Activated CD8-positive, alpha-beta T cell treated with anti-CD3 and anti-CD28 coated beads, Interleukin-2, amount 10 ng/mL, durations not matched to agents 7 days and 5 days (primary cell): ENCODE measurements around the gene DMC1. TPM values are rescaled to one million over a fixed set of nuclear protein-coding genes. Genes with fewer than 3 reads are reported as not detected.
"Not testable (repeated sequence)": the region's sequence is repeated elsewhere in the genome, so short reads cannot be mapped to it uniquely, and the experiment has no call there.

Experiments used
- ATAC-seq: fragments of 150-1000 bp; cut with Tn5 transposase; one replicate; pipeline ENCODE4 v1.10.0; 2021; ENCODE audit warnings: moderate library complexity
- CTCF ChIA-PET: fragments of 350-600 bp; sonication (Branson Sonifier 250); formaldehyde crosslinking; loops from one replicate; lab custom pipeline; 2021; ENCODE audit warnings: antibody characterized with exemption; lab: Charles Lee
- POLR2A ChIA-PET: fragments of 350-600 bp; sonication (Branson Sonifier 250); formaldehyde crosslinking; loops from one replicate; lab custom pipeline; 2021; ENCODE audit warnings: antibody characterized with exemption; lab: Charles Lee
- DNase-seq: peaks from one replicate; pipeline ENCODE4 v3.0.0-alpha.2; 2020
- H3K27ac Mint-ChIP-seq: one replicate; pipeline ENCODE4 v1.8.0; 2021; ENCODE audit warnings: mild to moderate bottlenecking, mixed read lengths
- H3K27me3 Mint-ChIP-seq: one replicate; pipeline ENCODE4 v1.8.0; 2021; ENCODE audit warnings: low read depth, mixed read lengths
- H3K36me3 Mint-ChIP-seq: one replicate; pipeline ENCODE4 v1.8.0; 2021; ENCODE audit warnings: low read depth, mixed read lengths
- H3K4me1 Mint-ChIP-seq: one replicate; pipeline ENCODE4 v1.8.0; 2021; ENCODE audit warnings: low read depth, mixed read lengths
- H3K4me3 Mint-ChIP-seq: one replicate; pipeline ENCODE4 v1.8.0; 2021; ENCODE audit warnings: mild to moderate bottlenecking, mixed read lengths
- H3K9me3 Mint-ChIP-seq: one replicate; pipeline ENCODE4 v1.8.0; 2022; ENCODE audit warnings: mixed read lengths; ENCODE audit not compliant: insufficient read depth
- total RNA-seq, 2 experiments: library from RNA; stranded (reverse); gene quantifications; one replicate each; pipeline ENCODE4 v1.2.3, GENCODE V29; 2021

DMC1 gene
- total RNA-seq = 10 to 100 TPM; 10.1 to 12.1 TPM

DNA sequence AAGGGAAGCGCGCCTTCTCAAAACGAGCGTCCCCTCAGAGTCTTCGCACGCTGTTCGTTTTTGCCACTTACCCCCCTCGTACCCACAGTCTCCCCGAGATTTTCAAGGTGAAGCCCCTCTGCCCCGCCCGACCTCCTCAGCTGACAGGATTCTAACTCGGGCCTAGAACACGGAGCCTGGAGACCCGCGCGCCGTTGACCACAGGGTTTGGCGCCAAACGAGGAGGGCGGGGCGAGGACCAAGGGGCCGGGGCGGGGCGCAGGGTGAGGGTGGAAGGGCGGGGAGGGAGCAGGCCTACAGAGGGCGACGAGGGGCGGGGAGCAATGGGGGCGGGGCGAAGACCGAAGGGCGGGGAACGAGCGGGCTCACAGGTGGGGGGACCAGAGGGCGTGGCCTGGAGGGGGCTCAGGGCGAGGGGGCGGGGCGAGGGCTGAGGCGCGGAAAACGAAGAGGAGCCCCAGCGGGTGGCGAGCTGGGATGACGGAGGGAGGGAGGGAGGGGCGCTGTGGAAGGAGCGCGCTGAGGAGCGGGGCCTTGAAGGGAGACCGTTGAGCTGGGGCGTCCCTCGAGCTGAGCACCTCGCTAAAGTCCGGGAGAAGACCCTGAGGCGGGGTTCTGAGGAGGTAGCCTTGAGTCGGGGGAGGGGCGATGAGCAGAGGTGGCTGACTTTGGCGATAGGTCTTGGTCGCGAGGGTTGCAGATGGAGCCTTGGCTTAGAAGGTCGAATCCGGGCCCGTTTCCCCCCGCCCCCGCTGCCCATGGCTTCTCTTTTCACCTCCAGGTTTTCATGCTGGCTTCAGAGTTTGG lies at the start of gene DMC1:
DMC1 (minus strand) TSS at position 212 of the 807 bp plus-strand sequence. CDS start 1,927 bp downstream, outside the sequence.
- Mint-ChIP-seq H3K9me3 (no peaks in the 10 kb centered on the region), H3K36me3 (peaks cover 5% of the 10 kb centered on the region), H3K27ac (peak within 1 kb of the TSS; percentile 98), H3K27me3 (no peaks in the 10 kb centered on the region), H3K4me3 (peak within 1 kb of the TSS; percentile 85), H3K4me1 (peaks cover 22% of the 10 kb centered on the region)
- DNase-seq (peak; percentile 99), ATAC-seq (peak; percentile 88)
- POLR2A ChIA-PET = interaction anchor here (0.9 to 1.7 kb wide), 5 partner anchors 62 to 517 kb away, joined by 3 to 5 read pairs (median 3); partner anchors contain the start of gene TOMM22
- CTCF ChIA-PET = interaction anchor here (0.7 to 3.3 kb wide), 10 partner anchors 14 to 518 kb away, joined by 3 to 35 read pairs (median 4); no protein-coding TSS in a partner anchor

DNA sequence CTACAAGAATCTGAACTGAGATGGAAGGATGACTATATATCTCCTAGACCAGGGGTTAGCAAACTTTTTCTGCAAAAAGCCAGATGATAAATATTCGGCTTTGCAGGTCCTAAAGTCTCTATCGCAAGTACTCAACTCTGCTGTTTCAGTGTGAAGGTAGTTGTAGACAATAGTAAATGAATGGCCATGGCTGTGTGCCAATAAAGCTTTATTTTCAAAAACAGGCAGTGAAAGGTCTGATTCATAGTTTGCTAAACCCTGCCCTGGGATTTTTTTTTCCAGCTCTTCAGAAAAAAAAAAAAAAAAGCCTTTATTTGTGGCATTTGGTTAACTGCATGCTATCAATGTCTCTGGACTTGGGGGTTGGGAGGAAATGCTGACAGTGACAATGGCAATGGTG lies 48.7 kb upstream of the DMC1 start:
- Mint-ChIP-seq H3K27me3 (peaks cover 4% of the 10 kb centered on the region), H3K9me3 (peaks cover 11% of the 10 kb centered on the region), H3K27ac (no peak overlapping the region), H3K4me3 (no peak overlapping the region), H3K4me1 (no peaks in the 10 kb centered on the region), H3K36me3 (no peaks in the 10 kb centered on the region)
- DNase-seq (no peak), ATAC-seq (no peak)
- ChIA-PET POLR2A (no interaction called here), CTCF (no interaction called here)

GRCh38 chr22:38618258-38618657 lies 48.3 kb upstream of the DMC1 start:
- H3K4me3 Mint-ChIP-seq = no peak overlapping the region
- ChIA-PET CTCF (no interaction called here), POLR2A (no interaction called here)
- no peak for DNase-seq
- H3K9me3 Mint-ChIP-seq = peaks cover 11% of the 10 kb centered on the region
- peaks cover 4% of the 10 kb centered on the region for H3K27me3 Mint-ChIP-seq
- H3K4me1 Mint-ChIP-seq = no peaks in the 10 kb centered on the region
- ATAC-seq = no peak
- H3K27ac Mint-ChIP-seq = no peak overlapping the region
- no peaks in the 10 kb centered on the region for H3K36me3 Mint-ChIP-seq

- H3K36me3 Mint-ChIP-seq, CTCF ChIA-PET, DNase-seq, ATAC-seq, H3K4me3 Mint-ChIP-seq, H3K4me1 Mint-ChIP-seq, H3K27ac Mint-ChIP-seq, POLR2A ChIA-PET, H3K27me3 Mint-ChIP-seq: not testable (repeated sequence)
- H3K9me3 Mint-ChIP-seq = peaks cover 11% of the 10 kb centered on the region
Measured at GRCh38 chr22:38615064-38615405, 45.1 kb upstream of the DMC1 start.

GRCh38 chr22:38614332-38615063 lies 44.5 kb upstream of the DMC1 start:
- no peak overlapping the region for H3K4me3 Mint-ChIP-seq
- no peaks in the 10 kb centered on the region for H3K36me3 Mint-ChIP-seq
- POLR2A ChIA-PET = no interaction called here
- CTCF ChIA-PET = no interaction called here
- peaks cover 11% of the 10 kb centered on the region for H3K9me3 Mint-ChIP-seq
- H3K27ac Mint-ChIP-seq = no peak overlapping the region
- no peak for ATAC-seq
- H3K27me3 Mint-ChIP-seq = peaks cover 4% of the 10 kb centered on the region
- H3K4me1 Mint-ChIP-seq = no peaks in the 10 kb centered on the region
- no peak for DNase-seq

DNA sequence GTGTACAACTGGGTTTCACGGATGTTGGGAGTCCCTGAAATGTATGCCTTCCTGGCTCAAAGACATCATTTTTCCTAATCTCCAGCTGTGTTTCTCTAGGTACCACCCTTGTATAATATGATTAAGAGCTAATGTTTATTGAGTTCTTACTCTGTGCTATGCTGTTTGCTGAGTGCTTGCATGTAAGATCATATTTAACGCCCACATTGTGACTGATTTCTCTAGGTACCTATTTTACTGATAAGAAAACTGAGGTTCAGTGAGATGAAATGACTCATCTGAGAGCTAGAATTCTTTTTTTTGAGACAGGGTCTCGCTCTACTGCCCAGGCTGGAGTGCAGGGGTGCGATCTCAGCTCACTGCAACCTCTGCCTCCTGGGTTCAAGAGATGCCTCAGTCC lies 43.6 kb upstream of the DMC1 start:
- DNase-seq (no peak), ATAC-seq (no peak)
- ChIA-PET CTCF (interaction anchor here (1.5 kb wide), 1 partner anchor 42 kb away, joined by 4 read pairs; no protein-coding TSS in a partner anchor), POLR2A (no interaction called here)
- Mint-ChIP-seq H3K9me3 (peaks cover 9% of the 10 kb centered on the region), H3K36me3 (no peaks in the 10 kb centered on the region), H3K27ac (no peak overlapping the region), H3K4me3 (no peak overlapping the region), H3K27me3 (peaks cover 3% of the 10 kb centered on the region), H3K4me1 (no peaks in the 10 kb centered on the region)

DNA sequence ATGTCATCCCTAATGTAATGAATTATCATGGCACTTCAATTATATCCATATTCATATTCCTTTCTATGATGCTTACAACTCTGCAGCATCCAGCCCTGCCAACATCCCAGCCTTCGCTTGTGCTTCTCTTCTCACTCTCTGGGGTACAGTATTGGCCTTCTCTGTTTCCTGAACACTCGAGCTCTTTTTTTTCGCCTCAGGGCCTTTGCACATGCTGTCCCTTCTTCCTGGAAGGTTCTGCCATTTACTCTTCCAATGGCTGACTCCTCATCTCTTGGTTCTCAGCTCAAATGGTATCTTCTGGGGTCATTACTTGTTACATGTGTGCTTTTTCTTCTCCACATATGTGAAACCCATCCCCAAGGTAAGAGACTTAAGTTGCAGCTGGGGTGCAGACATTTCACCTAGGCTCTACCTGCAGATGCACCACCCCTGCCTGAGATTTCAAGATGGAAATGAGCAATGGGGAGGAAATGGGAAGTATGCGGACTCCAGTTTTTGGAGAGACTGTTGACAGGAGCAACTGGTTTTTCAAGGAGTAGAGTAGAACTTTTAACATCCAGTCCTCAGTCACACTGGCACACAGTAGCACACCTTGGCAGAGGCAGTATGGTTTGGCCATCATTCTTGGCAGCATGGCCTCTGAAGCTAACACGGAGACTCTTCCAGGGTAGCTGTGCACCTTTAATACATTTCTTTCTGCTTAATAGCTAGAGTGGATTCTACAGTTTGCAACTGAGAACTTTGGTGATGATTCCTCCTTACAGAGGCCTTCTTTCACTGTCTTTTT lies 42.4 kb upstream of the DMC1 start:
- ChIA-PET CTCF (interaction anchor here (1.5 kb wide), 1 partner anchor 40 kb away, joined by 4 read pairs; no protein-coding TSS in a partner anchor), POLR2A (no interaction called here)
- no peak overlapping the region for H3K4me3 Mint-ChIP-seq
- H3K27me3 Mint-ChIP-seq = peaks cover 3% of the 10 kb centered on the region
- no peaks in the 10 kb centered on the region for H3K9me3 Mint-ChIP-seq
- H3K4me1 Mint-ChIP-seq = no peaks in the 10 kb centered on the region
- DNase-seq = no peak
- H3K27ac Mint-ChIP-seq = no peak overlapping the region
- H3K36me3 Mint-ChIP-seq = no peaks in the 10 kb centered on the region
- ATAC-seq = no peak

GRCh38 chr22:38611559-38611958 lies 41.6 kb upstream of the DMC1 start:
- peaks cover 3% of the 10 kb centered on the region for H3K27me3 Mint-ChIP-seq
- H3K4me3 Mint-ChIP-seq = no peak overlapping the region
- H3K36me3 Mint-ChIP-seq = no peaks in the 10 kb centered on the region
- H3K4me1 Mint-ChIP-seq = no peaks in the 10 kb centered on the region
- POLR2A ChIA-PET = no interaction called here
- CTCF ChIA-PET = no interaction called here
- no peaks in the 10 kb centered on the region for H3K9me3 Mint-ChIP-seq
- H3K27ac Mint-ChIP-seq = no peak overlapping the region
- DNase-seq = no peak
- ATAC-seq = no peak

- H3K4me3 Mint-ChIP-seq = no peak overlapping the region
- H3K27me3 Mint-ChIP-seq = peaks cover 4% of the 10 kb centered on the region
- ChIA-PET CTCF (no interaction called here), POLR2A (no interaction called here)
- no peaks in the 10 kb centered on the region for H3K4me1 Mint-ChIP-seq
- no peak for ATAC-seq
- H3K36me3 Mint-ChIP-seq = no peaks in the 10 kb centered on the region
- no peaks in the 10 kb centered on the region for H3K9me3 Mint-ChIP-seq
- DNase-seq = no peak
- H3K27ac Mint-ChIP-seq = no peak overlapping the region
Measured at GRCh38 chr22:38610234-38610633, 40.3 kb upstream of the DMC1 start.

- Mint-ChIP-seq H3K9me3 (no peaks in the 10 kb centered on the region), H3K27ac (no peak overlapping the region), H3K4me3 (no peak overlapping the region), H3K27me3 (peaks cover 4% of the 10 kb centered on the region), H3K4me1 (no peaks in the 10 kb centered on the region), H3K36me3 (no peaks in the 10 kb centered on the region)
- CTCF ChIA-PET = no interaction called here
- POLR2A ChIA-PET = no interaction called here
- ATAC-seq (no peak), DNase-seq (no peak)
Measured at GRCh38 chr22:38608992-38609750, 39.2 kb upstream of the DMC1 start.

DNA sequence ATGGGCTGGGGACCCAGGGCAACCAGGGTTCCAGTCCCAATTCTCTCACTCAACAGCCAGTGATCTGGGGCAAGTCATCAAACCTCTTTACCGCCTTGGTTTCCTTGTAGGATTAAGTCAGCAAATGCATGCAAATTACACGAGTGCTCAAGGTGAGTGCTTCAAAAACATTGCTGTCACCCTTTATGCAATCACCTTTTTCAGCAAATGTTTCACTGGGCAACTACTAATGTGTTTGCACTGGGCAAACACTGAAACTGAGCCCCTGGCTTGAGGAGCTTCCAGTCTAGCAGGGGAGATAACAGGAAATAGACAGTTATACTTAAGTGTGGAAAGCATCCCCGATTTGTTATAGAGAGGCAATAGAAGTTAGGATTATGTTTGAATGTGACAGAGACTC lies 37.7 kb upstream of the DMC1 start:
- ATAC-seq (no peak), DNase-seq (no peak)
- H3K4me3 Mint-ChIP-seq = no peak overlapping the region
- H3K27me3 Mint-ChIP-seq = peaks cover 6% of the 10 kb centered on the region
- ChIA-PET CTCF (no interaction called here), POLR2A (no interaction called here)
- no peaks in the 10 kb centered on the region for H3K9me3 Mint-ChIP-seq
- no peak overlapping the region for H3K27ac Mint-ChIP-seq
- H3K4me1 Mint-ChIP-seq = no peaks in the 10 kb centered on the region
- H3K36me3 Mint-ChIP-seq = no peaks in the 10 kb centered on the region
